GM19025 (cell line): ENCODE data around the gene VAMP5.
"Not testable (repeated sequence)": the region's sequence is repeated elsewhere in the genome, so short reads cannot be mapped to it uniquely, and the experiment has no call there.

ENCODE experiments used
- ATAC-seq: cut with Tn5 transposase; IDR thresholded peaks from one replicate; pipeline ENCODE4 v1.9.1; 2021; ENCODE audit warnings: mild to moderate bottlenecking, low read depth, moderate library complexity; ENCODE audit not compliant: unreplicated experiment

Gene VAMP5

DNA sequence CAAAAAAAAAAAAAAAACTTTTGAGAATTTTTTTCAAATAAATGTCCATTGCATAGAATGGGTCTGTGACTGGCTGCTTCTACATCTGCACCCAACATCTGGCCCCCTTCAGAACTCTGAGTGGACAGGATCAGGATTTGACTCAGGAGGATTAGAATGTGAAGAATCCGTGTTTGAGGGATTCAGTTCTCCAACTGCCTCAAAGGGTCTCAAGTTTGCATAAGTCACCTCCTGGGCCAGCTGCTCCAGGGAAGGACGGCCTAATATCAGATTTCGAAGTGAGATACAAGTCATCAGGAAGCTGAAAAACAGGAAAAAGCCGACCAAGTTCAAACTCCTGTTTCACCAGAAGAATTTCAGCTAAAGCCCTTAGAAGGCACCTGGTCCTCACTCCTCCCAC is 34.4 kb upstream of the VAMP5 start:
- no peak for ATAC-seq

GRCh38 chr2:85550486-85550885 is 33.7 kb upstream of the VAMP5 start:
- ATAC-seq: no peak

- no peak for ATAC-seq
These were observed 32.2 kb upstream of the VAMP5 start for GRCh38 chr2:85551698-85552678.

DNA sequence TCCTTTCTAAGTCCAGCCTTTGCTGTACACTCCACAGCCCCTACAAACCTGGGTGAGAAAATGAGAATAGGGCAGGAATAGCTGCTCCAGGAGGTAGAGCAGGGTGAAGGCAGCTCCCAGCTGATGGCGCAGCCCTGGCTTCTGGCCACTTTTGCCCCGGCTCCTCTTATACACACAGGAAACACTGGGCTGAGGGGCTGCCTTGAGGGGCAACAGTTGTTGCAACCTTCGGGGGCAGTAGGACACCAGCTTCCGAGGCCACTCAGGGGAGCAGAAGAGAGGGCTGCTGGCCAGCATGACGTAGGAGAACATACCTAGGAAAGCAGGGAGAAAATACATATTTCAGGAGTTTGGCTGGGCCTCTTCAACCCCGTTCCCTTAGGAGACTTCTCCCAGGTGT is 31.0 kb upstream of the VAMP5 start:
- ATAC-seq: no peak

GRCh38 chr2:85554980-85555612 is 29.1 kb upstream of the VAMP5 start:
- ATAC-seq: no peak

DNA sequence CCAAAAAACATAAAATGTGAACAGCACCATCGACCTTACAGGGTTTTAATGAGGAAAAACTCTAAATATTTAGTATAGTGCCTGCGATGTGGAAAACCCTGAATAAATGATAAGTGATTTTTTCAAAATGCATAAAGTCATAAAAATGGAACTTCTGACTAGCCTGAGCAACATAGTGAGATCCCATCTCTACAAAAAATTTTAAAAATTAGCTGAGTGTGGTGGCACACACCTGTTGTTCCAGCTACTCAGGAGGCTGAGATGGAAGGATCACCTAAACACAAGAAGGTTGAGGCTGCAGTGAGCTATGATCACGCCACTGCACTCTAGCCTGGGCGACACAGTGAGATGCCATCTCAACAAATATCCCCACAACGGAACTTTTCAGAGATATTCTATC is 27.1 kb upstream of the VAMP5 start:
- no peak for ATAC-seq

DNA sequence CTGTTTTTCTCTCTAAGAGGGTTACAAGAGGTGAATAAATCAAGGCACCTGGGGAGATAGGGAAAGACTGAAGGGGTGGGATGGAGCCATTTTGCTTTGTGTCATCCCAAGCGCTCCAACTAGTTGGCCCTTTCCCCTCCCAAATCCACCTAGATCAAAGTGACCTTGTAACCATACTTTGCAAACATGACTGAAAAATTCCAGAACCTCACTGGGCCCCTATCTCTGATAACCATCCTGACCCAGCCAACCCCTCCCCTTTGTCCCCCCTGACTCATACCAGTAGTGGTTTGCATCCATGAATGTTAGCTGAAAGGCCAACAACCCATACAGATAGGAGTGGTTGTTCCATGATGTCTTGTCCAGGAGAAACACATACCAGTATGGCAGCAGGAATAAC is 26.1 kb upstream of the VAMP5 start:
- ATAC-seq: no peak

- ATAC-seq: not testable (repeated sequence)
These were observed 23.9 kb upstream of the VAMP5 start for GRCh38 chr2:85560403-85560726.

GRCh38 chr2:85560812-85561279 is 23.4 kb upstream of the VAMP5 start:
- ATAC-seq: peak; percentile 5

DNA sequence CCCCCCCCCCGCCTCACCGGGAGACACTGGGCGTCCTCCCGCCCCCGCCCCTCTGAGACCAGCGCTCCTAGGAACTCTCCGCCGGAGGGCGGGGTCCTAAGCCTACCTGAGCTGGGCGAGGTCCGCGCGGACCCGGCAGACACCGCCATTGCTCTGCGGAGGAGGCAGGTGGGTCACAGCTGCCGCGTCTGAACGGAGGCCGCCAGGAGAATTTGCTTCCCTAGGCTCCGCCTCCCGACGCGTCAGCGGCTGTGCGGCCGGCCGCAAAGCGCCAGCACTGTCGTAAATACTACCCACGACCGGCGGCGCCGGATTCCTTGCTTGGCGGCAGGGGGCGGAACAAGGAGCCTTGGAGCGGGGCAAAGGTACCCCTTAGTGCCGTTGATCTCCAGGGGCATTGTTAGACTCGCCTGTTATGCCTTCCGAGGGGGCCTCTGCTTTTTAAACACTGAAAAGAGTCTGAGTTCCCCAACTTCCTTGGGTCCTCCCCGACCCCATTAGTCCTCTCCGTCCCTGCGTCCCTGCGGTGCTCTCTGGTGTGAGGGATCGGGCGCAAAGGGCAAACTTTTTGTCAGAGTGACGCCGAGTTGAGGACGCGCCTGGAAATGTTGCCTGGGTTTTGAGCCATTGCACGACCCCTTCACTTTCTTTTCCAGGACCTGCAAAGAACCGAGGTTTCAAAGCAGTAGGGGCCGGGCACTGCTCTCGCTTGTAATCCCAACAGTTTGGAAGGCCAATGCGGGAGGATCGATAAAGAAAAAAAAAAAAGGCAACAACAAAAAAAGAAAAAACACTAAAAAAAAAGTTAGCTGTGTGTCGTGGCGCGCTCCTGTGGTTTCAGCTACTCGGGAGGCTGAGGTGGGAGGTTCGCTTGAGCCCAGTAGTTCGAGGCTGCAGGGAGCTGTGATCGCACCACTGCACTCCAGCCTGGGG is 22.7 kb upstream of the VAMP5 start, which contains the start of gene GGCX:
TSS of gene GGCX (minus strand) at position 214 of the 933 bp plus-strand sequence. CDS start at position 149, 65 bp downstream.
- ATAC-seq: peak; percentile 94

GRCh38 chr2:85564144-85564563 is 20.1 kb upstream of the VAMP5 start:
- ATAC-seq: no peak

DNA sequence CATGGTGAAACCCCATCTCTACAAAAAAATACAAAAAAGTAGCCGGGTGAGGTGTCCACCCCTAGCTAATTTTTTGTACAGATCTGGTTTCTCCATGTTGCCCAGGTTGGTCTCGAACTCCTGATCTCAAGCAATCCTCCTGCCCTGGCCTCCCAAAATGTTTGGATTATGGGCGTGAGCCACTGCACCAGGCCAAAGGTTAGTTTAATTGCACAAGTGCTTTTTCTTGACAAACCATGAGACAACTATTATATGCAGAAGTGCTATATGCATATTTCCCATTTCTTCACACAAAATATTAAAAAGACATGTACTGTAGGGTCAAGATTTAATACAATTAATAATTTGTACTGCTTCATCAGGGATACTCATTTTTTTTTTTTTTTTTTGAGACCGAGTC is 18.0 kb upstream of the VAMP5 start:
- no peak for ATAC-seq

DNA sequence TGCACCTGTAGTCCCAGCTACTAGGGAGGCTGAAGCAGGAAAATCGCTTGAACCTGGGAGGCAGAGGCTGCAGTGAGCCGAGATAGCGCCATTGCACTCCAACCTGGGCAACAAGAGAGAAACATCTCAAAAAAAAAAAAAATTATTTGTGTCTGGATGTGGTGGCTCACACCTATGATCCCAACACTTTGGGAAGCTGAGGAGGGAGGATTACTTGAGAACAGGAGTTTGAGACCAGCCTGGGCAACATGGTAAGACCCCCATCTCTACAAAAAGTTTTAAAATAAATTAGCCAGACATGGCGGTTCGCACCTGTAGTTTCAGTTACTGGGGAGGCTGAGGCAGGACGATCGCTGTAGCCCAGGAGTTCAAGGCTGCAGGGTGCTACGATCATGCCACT is 8.5 kb upstream of the VAMP5 start:
- no peak for ATAC-seq

DNA sequence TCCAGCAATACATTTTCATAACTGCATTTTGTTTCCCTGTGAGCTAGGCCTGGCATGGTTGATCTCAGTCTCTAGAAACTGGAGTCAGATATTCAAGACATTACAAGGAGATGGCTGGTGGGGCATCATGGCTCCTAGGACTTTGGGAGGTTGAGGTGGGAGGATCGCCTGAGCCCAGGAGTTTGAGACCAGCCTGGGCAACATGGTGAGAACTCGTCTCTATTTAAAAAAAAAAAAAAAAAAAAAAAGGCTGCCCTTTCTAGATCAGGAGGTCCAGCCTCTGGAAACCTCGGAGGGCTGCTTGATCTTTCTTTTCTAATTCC is 7.2 kb upstream of the VAMP5 start:
- no peak for ATAC-seq

DNA sequence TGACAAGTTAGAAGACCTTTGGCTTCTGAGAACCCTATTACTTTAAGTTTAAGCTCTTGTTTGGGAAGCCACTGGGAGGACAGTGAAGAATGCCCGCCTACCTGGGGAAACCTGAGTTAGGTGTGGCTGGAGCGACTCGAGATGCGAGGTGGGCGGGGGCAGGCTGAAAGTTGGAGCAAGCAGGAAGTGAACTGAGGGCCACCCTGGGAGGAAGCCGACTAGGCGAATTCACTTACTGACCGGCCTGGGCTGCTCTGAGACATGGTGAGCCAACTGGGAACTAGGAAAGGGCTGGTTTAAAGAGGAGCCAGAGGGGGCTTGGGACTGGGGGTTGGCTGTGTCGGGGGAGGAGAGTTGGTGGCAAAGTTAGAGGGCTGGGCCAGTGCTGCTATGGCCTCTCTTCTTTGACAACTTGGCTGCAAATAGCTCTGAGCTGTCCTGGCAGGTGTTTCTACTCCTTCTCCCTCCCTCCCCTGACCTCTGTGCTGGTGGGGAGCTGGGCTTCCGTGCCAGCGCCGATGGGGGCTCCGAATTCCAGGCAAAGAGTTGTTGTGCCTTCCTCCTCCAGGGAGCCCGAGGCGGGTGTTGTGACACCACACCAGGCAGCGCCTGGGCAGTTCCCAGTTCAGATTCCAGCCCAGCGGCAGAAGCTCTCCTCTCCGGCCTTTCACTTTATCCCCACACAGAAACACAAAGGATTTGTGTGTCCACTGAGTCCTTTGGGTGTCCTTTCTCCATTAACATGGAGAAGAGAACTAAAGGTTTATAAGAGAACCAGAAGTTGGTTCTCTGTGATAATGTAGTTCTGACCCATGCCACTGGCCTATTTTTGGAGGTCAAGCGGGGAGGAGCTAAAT is 6.6 kb upstream of the VAMP5 start, which contains the start of gene VAMP8:
TSS of gene VAMP8 (plus strand) at position 201 of the 857 bp plus-strand sequence. CDS start at position 262, 61 bp downstream.
- peak; percentile 74 for ATAC-seq

- peak; percentile 33 for ATAC-seq
These were observed 5.7 kb upstream of the VAMP5 start for GRCh38 chr2:85578243-85579180.

DNA sequence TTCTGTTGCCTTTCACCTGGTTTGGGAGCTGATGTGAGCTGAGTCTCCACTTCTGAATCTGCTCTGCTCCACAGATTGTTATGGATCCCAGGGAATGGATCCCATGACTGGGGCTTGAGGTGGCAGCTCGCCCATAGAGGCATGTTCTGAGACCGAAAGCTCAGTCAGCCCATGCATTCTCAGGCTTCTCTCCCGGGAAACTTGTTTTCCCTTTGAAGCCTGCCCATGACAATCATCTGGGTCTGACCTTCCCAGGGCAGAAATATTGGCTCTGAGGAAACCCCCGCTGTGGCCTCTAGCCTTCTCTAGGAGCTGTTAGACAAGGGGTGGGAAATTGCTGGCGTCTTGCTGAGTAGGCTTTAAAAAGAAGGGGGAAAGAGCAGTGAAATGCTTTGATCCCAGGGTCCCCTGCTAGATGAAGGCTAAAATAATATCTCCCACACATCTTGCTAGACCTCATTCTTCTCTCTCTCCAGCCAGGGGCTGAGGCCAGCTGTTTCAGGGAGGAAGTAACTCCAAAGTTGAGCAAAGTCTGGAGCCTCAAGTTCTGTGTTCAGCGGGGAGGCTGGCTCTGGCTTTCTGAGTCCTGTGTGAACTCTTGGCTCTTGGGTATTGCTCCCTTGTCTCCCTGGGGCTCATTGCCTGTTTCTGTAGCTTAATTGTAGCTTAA is 4.8 kb upstream of the VAMP5 start:
- ATAC-seq: no peak

DNA sequence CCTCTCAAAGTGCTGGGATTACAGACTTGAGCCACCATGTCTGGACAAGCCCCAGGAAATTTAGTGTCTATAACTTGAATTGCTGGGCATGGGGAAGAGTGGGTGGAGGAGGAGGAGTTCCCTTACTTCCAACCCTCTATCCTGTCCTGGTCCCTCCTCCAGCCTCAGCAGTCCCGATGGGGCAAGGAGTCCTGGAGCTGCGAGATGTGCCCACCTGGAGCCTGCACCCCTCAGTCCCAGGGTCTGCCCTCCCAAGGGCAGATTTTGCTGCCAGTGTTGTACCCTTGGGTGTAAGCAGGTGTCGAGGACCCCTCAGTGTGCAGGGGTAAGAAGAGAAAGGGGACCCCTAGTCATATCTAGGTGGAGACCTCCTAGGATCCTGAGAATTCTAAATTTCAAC is 4.0 kb upstream of the VAMP5 start:
- no peak for ATAC-seq
